Vagina (tissue), 2 donors: Measurements from ENCODE around the gene PALLD. TPM values are rescaled to one million over a fixed set of nuclear protein-coding genes. Genes with fewer than 3 reads are reported as not detected.

Experiments
- DNase-seq, 2 donors: peaks; one replicate each; pipeline ENCODE4 v3.0.0-alpha.2; 2017; ENCODE audit errors: extremely low spot score in 2 of 2
- H3K27ac ChIP-seq: fragments of 200-600 bp; sonication (generic); one replicate; pipeline ENCODE4 v1.5.1; 2019
- H3K27me3 ChIP-seq: fragments of 200-600 bp; sonication (generic); one replicate; pipeline ENCODE4 v1.5.1; 2019
- H3K36me3 ChIP-seq, 2 donors: fragments of 200-600 bp; sonication (generic); one replicate each; pipeline ENCODE4 v1.5.1; 2017 to 2019
- H3K4me1 ChIP-seq: fragments of 200-600 bp; sonication (generic); one replicate; pipeline ENCODE4 v1.5.1; 2019
- H3K4me3 ChIP-seq, 2 donors: fragments of 200-600 bp; sonication (generic); 1 replicate in 1 of 2; 2 replicates in 1 of 2; pipeline ENCODE4 v1.5.1; 2016 to 2019
- H3K9me3 ChIP-seq: fragments of 200-600 bp; sonication (generic); one replicate; pipeline ENCODE4 v1.5.1; 2019
- CTCF ChIP-seq, 3 experiments: fragments of 450-650 bp in 2 of 3; fragments of 200-600 bp in 1 of 3; sonication (generic) in 1 of 3; IDR thresholded peaks; one replicate each; pipeline ENCODE4 v1.5.1; 2017 to 2019; ENCODE audit warnings: antibody characterized with exemption in 3 of 3, mild to moderate bottlenecking in 2 of 3, moderate library complexity in 2 of 3
- POLR2A ChIP-seq, 2 donors: fragments of 450-650 bp; IDR thresholded peaks; one replicate each; pipeline ENCODE4 v1.6.1; 2017; ENCODE audit warnings: antibody characterized with exemption in 2 of 2, mild to moderate bottlenecking in 2 of 2, moderate library complexity in 2 of 2
- POLR2AphosphoS5 ChIP-seq, 2 donors: sonication (generic); formaldehyde crosslinking; IDR thresholded peaks; one replicate each; pipeline ENCODE4 v1.9.0; 2017; ENCODE audit warnings: antibody characterized with exemption in 2 of 2, mild to moderate bottlenecking in 2 of 2, low read depth in 1 of 2; ENCODE audit not compliant: insufficient read depth in 1 of 2
- intact Hi-C: fragments of 100-400 bp; cut with DNase I; formaldehyde crosslinking; loops from one replicate; pipeline ENCODE4 v1.15.1; 2023
- total RNA-seq: library from RNA; depleted of rRNA; stranded (reverse); fragments of >200 nt; gene quantifications from one replicate; pipeline ENCODE4 v1.2.3, GENCODE V29; 2016

PALLD gene
- total RNA-seq, 1 donor from 2014 or later: 229 TPM

GRCh38 chr4:168739886-168740285, 243.0 kb downstream of the PALLD start:
- intact Hi-C loops: no loop called here
- Histone ChIP-seq H3K9me3 (no peaks in the 10 kb centered on the region), H3K36me3 (no peaks in the 10 kb centered on the region), H3K4me3 (no peak overlapping the region), H3K27me3 (no peaks in the 10 kb centered on the region), H3K27ac (no peak overlapping the region), H3K4me1 (peaks cover 16% of the 10 kb centered on the region)
- DNase-seq: no peak
- TF ChIP-seq POLR2A (IDR thresholded peaks at IDR 0.05): no peak
- no peak for TF ChIP-seq CTCF (IDR thresholded peaks at IDR 0.05)
- no peak for TF ChIP-seq POLR2AphosphoS5 (IDR thresholded peaks at IDR 0.05; ENCODE audit: insufficient read depth in 1 of 2, low read depth in 1 of 2)

DNA sequence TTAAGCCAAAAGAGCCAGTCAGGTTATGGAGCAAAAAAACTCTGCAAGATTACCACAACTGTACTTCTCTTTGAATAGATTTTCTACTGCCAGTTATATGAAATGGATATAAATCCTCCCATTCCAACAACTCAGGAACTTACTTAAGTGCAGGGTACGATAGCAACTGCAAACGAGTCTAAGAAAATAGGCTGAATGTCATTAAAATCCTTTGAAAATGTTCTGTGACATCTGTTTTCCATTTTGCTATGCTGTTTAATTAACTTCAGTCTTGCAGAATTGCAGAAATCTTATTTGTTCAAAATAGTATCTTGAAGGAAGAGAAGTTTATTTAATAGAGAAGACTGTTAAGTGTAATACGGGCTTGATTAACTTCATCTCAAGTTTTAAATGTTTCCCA, 243.8 kb downstream of the PALLD start:
- Histone ChIP-seq H3K4me3 (no peak overlapping the region), H3K9me3 (no peaks in the 10 kb centered on the region), H3K4me1 (peaks cover 12% of the 10 kb centered on the region), H3K36me3 (no peaks in the 10 kb centered on the region), H3K27ac (peak overlapping the region; percentile 43), H3K27me3 (no peaks in the 10 kb centered on the region)
- DNase-seq: no peak
- intact Hi-C loops: no loop called here
- TF ChIP-seq POLR2A (IDR thresholded peaks at IDR 0.05) (no peak), POLR2AphosphoS5 (IDR thresholded peaks at IDR 0.05; ENCODE audit: insufficient read depth in 1 of 2, low read depth in 1 of 2) (no peak), CTCF (IDR thresholded peaks at IDR 0.05) (no peak)

- Histone ChIP-seq H3K36me3 (no peaks in the 10 kb centered on the region), H3K27ac (peak overlapping the region; percentile 40), H3K27me3 (no peaks in the 10 kb centered on the region), H3K4me3 (no peak overlapping the region), H3K9me3 (no peaks in the 10 kb centered on the region), H3K4me1 (peaks cover 12% of the 10 kb centered on the region)
- no peak for DNase-seq
- intact Hi-C loops: no loop called here
- TF ChIP-seq CTCF (IDR thresholded peaks at IDR 0.05): no peak
- no peak for TF ChIP-seq POLR2A (IDR thresholded peaks at IDR 0.05)
- no peak for TF ChIP-seq POLR2AphosphoS5 (IDR thresholded peaks at IDR 0.05; ENCODE audit: insufficient read depth in 1 of 2, low read depth in 1 of 2)
Measured at GRCh38 chr4:168741281-168742173, 244.7 kb downstream of the PALLD start.

- peaks cover 12% of the 10 kb centered on the region for H3K4me1 ChIP-seq
- H3K4me3 ChIP-seq: no peak overlapping the region
- no peaks in the 10 kb centered on the region for H3K36me3 ChIP-seq
- no peaks in the 10 kb centered on the region for H3K9me3 ChIP-seq
- peak overlapping the region; percentile 52 for H3K27ac ChIP-seq
- DNase-seq: no peak
- TF ChIP-seq CTCF (IDR thresholded peaks at IDR 0.05) (no peak), POLR2AphosphoS5 (IDR thresholded peaks at IDR 0.05; ENCODE audit: insufficient read depth in 1 of 2, low read depth in 1 of 2) (no peak), POLR2A (IDR thresholded peaks at IDR 0.05) (no peak)
- H3K27me3 ChIP-seq: no peaks in the 10 kb centered on the region
- intact Hi-C loops: no loop called here
Measured at GRCh38 chr4:168743131-168743530, 246.3 kb downstream of the PALLD start.

DNA sequence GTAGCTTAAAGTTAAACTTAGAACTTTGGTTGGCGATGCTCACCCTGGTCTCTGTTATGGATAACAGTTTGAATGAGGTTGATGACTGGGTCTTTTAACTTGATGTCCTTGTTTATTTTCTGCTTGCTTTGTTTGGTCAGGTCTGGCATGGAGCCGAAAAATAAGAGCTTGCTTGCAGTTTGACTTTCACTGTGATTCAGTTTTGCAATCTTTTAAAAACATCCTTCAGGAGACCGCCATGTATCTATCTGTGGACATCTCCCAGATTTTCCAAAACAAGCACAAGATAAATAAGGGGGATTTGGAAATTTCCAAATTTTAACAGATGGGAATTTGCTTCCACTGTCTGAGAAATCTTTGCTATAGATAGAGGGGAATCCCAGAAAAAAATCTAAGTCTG, 246.7 kb downstream of the PALLD start:
- H3K27me3 ChIP-seq: no peaks in the 10 kb centered on the region
- peaks cover 12% of the 10 kb centered on the region for H3K4me1 ChIP-seq
- TF ChIP-seq POLR2AphosphoS5 (IDR thresholded peaks at IDR 0.05; ENCODE audit: insufficient read depth in 1 of 2, low read depth in 1 of 2) (no peak), POLR2A (IDR thresholded peaks at IDR 0.05) (no peak), CTCF (IDR thresholded peaks at IDR 0.05) (no peak)
- DNase-seq: no peak
- H3K27ac ChIP-seq: peak overlapping the region; percentile 52
- H3K9me3 ChIP-seq: no peaks in the 10 kb centered on the region
- H3K36me3 ChIP-seq: no peaks in the 10 kb centered on the region
- intact Hi-C loops: no loop called here
- H3K4me3 ChIP-seq: no peak overlapping the region
